ENCODE results near the gene HOXD11.

DNA sequence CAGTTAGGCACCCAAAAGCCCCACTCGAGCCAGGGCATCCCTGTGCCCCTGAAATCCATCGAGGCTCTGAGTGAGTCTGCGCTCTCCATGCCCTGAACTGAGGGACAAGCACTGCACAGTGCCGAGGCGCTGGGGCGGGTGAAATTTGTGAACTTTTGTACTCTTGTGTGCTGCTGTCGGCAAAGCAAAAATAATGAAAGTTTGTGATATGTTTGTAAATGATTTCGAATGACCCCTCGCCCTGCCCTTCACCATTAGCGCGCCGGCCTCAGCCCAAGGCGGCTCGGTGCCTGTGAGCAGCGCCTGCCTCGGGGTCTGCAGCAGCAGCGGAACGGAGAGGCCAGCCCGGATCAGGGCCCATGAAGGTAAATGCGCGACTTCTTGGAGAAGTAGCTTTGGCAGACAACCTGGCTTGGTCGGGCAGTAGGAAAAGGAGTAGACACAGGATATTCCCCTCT, 42.4 kb downstream of the HOXD11 start:
- peak; percentile 95 for TF ChIP-seq EZH2phosphoT487 (IDR thresholded peaks at IDR 0.05; ENCODE audit: unreplicated experiment)
- TF ChIP-seq, protein P1, sequence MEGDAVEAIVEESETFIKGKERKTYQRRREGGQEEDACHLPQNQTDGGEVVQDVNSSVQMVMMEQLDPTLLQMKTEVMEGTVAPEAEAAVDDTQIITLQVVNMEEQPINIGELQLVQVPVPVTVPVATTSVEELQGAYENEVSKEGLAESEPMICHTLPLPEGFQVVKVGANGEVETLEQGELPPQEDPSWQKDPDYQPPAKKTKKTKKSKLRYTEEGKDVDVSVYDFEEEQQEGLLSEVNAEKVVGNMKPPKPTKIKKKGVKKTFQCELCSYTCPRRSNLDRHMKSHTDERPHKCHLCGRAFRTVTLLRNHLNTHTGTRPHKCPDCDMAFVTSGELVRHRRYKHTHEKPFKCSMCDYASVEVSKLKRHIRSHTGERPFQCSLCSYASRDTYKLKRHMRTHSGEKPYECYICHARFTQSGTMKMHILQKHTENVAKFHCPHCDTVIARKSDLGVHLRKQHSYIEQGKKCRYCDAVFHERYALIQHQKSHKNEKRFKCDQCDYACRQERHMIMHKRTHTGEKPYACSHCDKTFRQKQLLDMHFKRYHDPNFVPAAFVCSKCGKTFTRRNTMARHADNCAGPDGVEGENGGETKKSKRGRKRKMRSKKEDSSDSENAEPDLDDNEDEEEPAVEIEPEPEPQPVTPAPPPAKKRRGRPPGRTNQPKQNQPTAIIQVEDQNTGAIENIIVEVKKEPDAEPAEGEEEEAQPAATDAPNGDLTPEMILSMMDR (conservative IDR thresholded peaks at IDR 0.05; ENCODE audit: low read depth in 2 of 2), result no peak
- no peak for TF ChIP-seq POLR2AphosphoS5 (IDR thresholded peaks at IDR 0.05; ENCODE audit: low read depth)
- peak; percentile 93 for TF ChIP-seq EZH2 (IDR thresholded peaks at IDR 0.05; ENCODE audit: low read depth, unreplicated experiment)
- no peak for TF ChIP-seq JUNB (IDR thresholded peaks at IDR 0.05; ENCODE audit: unreplicated experiment)
